RWPE2 (cell line): ENCODE results near the gene PCSK4.

ENCODE experiments used
- ATAC-seq: fragments of 200-7000 bp; cut with Tn5 transposase; 3 replicates; pipeline ENCODE4 v1.9.1; 2021; ENCODE audit warnings: low read depth
- DNase-seq: peaks from one replicate; pipeline ENCODE4 v3.0.0-alpha.2; 2020; ENCODE audit warnings: low spot score
- H3K27ac ChIP-seq: fragments of 450-650 bp; 2 replicates; pipeline ENCODE4 v1.5.1; 2017; ENCODE audit warnings: mild to moderate bottlenecking; ENCODE audit not compliant: poor library complexity, severe bottlenecking
- H3K27me3 ChIP-seq: fragments of 250-450 bp; sonication (Bioruptor Pico); 2 replicates; pipeline ENCODE4 v1.5.1; 2021; ENCODE audit warnings: mild to moderate bottlenecking, moderate library complexity; ENCODE audit not compliant: insufficient read depth, poor library complexity, severe bottlenecking
- H3K36me3 ChIP-seq: fragments of 250-450 bp; sonication (Bioruptor Pico); 2 replicates; pipeline ENCODE4 v1.5.1; 2020; ENCODE audit warnings: low read depth, mild to moderate bottlenecking, moderate library complexity
- H3K4me1 ChIP-seq: fragments of 250-450 bp; sonication (Bioruptor Pico); 2 replicates; pipeline ENCODE4 v1.5.1; 2021; ENCODE audit warnings: mild to moderate bottlenecking, moderate library complexity; ENCODE audit not compliant: insufficient read depth, poor library complexity, severe bottlenecking
- H3K4me3 ChIP-seq: fragments of 250-450 bp; sonication (Bioruptor Pico); 2 replicates; pipeline ENCODE4 v1.5.1; 2021; ENCODE audit warnings: mild to moderate bottlenecking, moderate library complexity; ENCODE audit not compliant: severe bottlenecking
- H3K9me3 ChIP-seq: fragments of 250-450 bp; sonication (Bioruptor Pico); 2 replicates; pipeline ENCODE4 v1.5.1; 2021; ENCODE audit warnings: mild to moderate bottlenecking, moderate library complexity; ENCODE audit not compliant: severe bottlenecking
- TF ChIP-seq, protein P1 (sequence below): fragments of 450-650 bp; IDR thresholded peaks from one replicate; pipeline ENCODE4 v1.5.1; 2017; ENCODE audit warnings: mild to moderate bottlenecking, moderate library complexity; ENCODE audit not compliant: poor library complexity, severe bottlenecking

The PCSK4 gene

DNA sequence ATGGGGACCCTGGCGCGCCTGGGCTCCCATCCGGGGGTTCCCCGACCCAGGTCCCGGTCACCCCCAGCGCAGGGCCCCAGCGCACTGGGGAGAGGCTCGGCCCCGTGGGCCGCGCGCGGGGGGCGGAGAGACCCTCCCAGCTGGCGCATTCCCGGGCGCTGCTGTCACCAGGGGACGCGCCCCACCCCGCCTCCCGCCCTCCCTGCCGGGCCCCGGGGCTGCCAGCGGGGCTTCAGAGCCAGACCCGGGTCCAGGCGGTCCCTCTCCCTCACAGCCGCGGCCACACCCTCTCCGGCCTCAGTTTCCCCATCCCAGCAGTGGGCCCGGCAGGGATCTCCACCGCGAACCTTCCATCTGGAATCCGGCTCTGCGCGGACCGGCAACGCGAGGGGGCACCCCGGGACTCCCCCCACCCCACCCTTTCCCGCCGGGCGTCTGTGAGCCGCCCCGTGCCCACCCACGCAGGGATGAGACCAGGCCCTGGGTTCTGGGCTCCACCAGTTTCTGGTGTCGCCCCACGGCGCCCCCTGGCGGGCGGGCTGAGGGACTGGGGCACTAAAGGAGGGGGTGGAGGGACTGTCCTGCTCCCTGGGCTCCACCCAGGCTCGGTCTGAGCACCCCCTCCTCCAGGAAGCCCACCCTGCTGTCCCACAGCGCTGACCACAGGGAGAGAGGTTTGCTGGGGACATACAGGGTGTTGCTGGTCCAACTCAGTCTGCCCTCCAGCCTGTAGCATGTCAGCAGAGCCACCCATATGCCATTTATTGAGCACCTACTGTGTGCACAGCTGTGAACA is 23.5 kb upstream of the PCSK4 start:
- no peaks in the 10 kb centered on the region for H3K36me3 ChIP-seq
- H3K4me3 ChIP-seq, result peak overlapping the region; percentile 70
- H3K9me3 ChIP-seq, result peaks cover 2% of the 10 kb centered on the region
- H3K27me3 ChIP-seq, result no peaks in the 10 kb centered on the region
- TF ChIP-seq, protein P1, sequence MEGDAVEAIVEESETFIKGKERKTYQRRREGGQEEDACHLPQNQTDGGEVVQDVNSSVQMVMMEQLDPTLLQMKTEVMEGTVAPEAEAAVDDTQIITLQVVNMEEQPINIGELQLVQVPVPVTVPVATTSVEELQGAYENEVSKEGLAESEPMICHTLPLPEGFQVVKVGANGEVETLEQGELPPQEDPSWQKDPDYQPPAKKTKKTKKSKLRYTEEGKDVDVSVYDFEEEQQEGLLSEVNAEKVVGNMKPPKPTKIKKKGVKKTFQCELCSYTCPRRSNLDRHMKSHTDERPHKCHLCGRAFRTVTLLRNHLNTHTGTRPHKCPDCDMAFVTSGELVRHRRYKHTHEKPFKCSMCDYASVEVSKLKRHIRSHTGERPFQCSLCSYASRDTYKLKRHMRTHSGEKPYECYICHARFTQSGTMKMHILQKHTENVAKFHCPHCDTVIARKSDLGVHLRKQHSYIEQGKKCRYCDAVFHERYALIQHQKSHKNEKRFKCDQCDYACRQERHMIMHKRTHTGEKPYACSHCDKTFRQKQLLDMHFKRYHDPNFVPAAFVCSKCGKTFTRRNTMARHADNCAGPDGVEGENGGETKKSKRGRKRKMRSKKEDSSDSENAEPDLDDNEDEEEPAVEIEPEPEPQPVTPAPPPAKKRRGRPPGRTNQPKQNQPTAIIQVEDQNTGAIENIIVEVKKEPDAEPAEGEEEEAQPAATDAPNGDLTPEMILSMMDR, result peak; percentile 63
- ATAC-seq (peak; percentile 41), DNase-seq (no peak)
- H3K4me1 ChIP-seq, result peaks cover 4% of the 10 kb centered on the region
- peak overlapping the region; percentile 50 for H3K27ac ChIP-seq

DNA sequence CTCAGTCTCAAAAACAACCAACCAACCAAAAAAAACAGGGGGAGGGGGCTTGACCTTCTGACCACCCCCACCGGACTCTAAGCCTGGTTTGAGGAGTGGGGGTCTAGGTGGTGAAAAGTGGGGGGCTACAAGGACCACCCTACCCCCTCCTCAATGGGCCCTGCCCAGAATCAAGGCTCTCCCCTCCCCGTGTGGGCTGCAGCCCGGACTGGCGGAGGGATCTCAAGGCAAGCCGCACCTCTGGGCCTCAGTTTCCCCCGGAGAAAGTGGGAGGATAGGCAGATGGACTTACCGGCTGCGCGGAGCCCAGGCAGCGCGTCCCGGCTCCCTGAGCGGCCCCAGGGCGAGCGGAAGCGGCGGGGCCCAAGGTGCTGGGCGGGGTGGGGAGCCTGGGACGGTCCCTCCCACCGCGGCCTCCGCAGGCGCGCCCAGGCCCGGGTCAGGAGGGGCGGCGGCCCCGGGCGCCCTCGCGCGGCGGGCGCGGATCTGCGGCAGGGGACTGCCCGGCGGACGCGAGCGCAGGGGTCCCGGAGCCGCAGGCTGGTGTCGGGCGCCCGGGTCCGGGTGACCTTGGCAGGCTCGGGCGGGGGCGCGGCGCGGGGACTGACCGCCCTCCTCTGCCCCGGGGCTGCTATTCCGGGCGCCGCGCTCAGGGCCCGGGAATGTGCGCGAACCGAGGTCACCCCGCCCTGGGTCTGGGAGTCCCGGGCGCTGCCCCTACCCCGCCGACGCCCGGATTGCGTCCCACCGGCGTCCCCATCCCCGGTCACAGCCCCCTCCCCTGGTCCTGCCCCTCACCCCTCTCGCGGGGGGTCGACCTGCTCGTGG is 22.7 kb upstream of the PCSK4 start, which contains the start of gene ADAMTSL5:
TSS of gene ADAMTSL5 (minus strand) at position 349 of the 828 bp plus-strand sequence. CDS start 2,076 bp downstream, outside the sequence.
- Histone ChIP-seq H3K9me3 (peaks cover 2% of the 10 kb centered on the region), H3K36me3 (no peaks in the 10 kb centered on the region), H3K27me3 (no peaks in the 10 kb centered on the region), H3K4me3 (peak within 1 kb of the TSS; percentile 70), H3K27ac (peak within 1 kb of the TSS; percentile 50), H3K4me1 (peaks cover 4% of the 10 kb centered on the region)
- DNase-seq, result no peak
- TF ChIP-seq, protein P1, result peak; percentile 25
- peak; percentile 75 for ATAC-seq

DNA sequence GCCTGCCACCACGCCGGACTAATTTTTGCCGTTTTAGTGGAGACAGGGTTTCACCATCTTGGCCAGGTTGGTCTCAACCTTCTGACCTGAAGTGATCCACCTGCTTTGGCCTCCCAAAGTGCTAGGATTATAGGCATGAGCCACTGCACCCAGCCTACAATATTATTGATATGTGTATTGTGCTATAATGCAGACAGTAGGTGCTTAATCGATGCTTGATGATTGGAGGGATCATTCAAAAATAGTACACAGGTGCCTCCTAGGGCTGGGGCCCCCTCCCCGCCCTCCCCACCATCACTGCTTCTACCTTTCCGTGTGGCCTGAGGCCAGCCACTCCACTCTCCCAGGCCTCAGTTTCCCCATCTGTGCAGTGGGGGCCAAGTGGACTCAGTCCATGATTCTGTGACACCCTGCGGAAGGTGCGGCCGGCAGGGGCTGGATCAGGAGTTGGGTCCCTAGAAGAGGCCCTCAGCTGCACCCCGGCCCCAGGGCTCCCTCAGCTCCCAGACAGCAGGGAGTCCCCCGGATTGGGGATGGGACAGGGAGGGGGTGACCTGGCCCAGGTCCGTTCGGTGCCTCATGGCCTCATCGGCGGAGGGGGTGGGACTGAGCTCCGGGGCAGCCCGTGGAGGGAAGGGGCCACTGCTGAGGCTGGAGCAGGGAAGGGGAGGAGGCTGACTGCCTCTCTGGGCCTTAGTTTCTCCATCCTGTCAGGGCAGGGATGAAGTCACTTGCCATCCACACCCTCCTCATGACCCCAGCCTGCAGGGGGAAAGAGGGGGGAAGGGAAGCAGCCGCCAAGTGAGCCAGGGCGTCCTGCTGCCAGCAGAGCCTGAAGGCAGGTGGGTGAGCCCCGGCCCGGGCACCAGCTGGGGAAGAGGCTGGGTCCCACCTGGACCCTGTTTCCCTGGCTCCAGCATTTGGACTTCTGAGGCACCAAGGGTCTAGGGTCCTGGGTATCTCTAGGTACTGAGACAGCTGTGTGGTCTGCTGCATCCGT is 21.5 kb upstream of the PCSK4 start:
- Histone ChIP-seq H3K4me1 (peaks cover 4% of the 10 kb centered on the region), H3K4me3 (peak overlapping the region; percentile 70), H3K36me3 (no peaks in the 10 kb centered on the region), H3K9me3 (peaks cover 2% of the 10 kb centered on the region), H3K27me3 (no peaks in the 10 kb centered on the region), H3K27ac (no peak overlapping the region)
- no peak for ATAC-seq
- TF ChIP-seq, protein P1, result no peak
- no peak for DNase-seq

DNA sequence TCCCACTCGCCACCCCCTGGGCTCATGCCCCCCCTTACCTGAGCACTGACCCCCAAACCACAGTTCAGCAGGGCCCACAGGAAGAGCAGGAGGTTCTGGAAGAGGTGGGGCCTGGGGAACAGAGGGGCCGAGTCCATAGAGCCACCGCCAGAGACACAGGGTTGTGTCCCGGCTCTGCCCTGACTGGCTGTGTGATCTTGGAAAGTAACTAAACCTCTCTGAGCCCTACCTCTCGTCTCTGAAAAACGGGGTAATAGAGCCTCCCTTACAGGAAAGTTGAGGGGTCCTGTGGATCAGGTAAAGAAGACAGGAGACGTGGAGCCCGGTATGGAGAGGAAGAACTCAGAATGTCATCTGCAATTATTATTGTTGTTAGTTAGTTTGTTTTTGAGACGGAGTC is 20.7 kb upstream of the PCSK4 start:
- DNase-seq, result no peak
- peaks cover 2% of the 10 kb centered on the region for H3K9me3 ChIP-seq
- H3K4me1 ChIP-seq, result peaks cover 4% of the 10 kb centered on the region
- TF ChIP-seq, protein P1, result no peak
- no peak for ATAC-seq
- no peaks in the 10 kb centered on the region for H3K36me3 ChIP-seq
- H3K27me3 ChIP-seq, result no peaks in the 10 kb centered on the region
- peak overlapping the region; percentile 19 for H3K27ac ChIP-seq
- no peak overlapping the region for H3K4me3 ChIP-seq
